ENCODE measurements around the gene KAT8. TPM values are rescaled to one million over a fixed set of nuclear protein-coding genes. Genes with fewer than 3 reads are reported as not detected.
A peak's percentile ranks its signal among the peaks of the same experiment; 100 is the strongest.

The KAT8 gene
- total and polyA plus RNA-seq, 2 of the 13 experiments (the other 11 are each of a cell fraction or from before 2014, with no cell fraction given) = 79.0 to 84.2 TPM

GRCh38 chr16:31142109-31143010, 24.9 kb downstream of the KAT8 start (continued):
- TF ChIP-seq ZBTB49 (CRISPR knock-in tag; IDR thresholded peaks at IDR 0.05; ENCODE audit: borderline replicate concordance) = 0 out of 2 replicates have a peak, but pooled peaks have one; percentile 33
- TF ChIP-seq U2AF2 (IDR thresholded peaks at IDR 0.05; ENCODE audit: low read depth, low read length) = no peak
- TF ChIP-seq ZNF431 (CRISPR knock-in tag; IDR thresholded peaks at IDR 0.05; ENCODE audit: borderline replicate concordance, low read depth) = peak; percentile 82; the same call in 1 of the 2 replicates
- peak; percentile 93 for TF ChIP-seq ZBTB20 (CRISPR knock-in tag; IDR thresholded peaks at IDR 0.05; ENCODE audit: borderline replicate concordance, low read depth)
- no peak for TF ChIP-seq HBP1 (CRISPR knock-in tag; IDR thresholded peaks at IDR 0.05; ENCODE audit: low read depth)
- 0 out of 2 replicates have a peak, but pooled peaks have one; percentile 13 for TF ChIP-seq ZZZ3 (CRISPR knock-in tag; IDR thresholded peaks at IDR 0.05; ENCODE audit: borderline replicate concordance)
- peak; percentile 77 for TF ChIP-seq ARID5B (CRISPR knock-in tag; IDR thresholded peaks at IDR 0.05)
- peak; percentile 58; the same call in 1 of the 2 replicates for TF ChIP-seq AKAP8 (CRISPR knock-in tag; IDR thresholded peaks at IDR 0.05)
- TF ChIP-seq ARID3A (IDR thresholded peaks at IDR 0.05; ENCODE audit: low read depth, low read length) = peak; percentile 25; the same call in 1 of the 2 replicates
- no peak for TF ChIP-seq TERF1 (CRISPR knock-in tag; IDR thresholded peaks at IDR 0.05)
- TF ChIP-seq SP1 (IDR thresholded peaks at IDR 0.05) = no peak
- peak; percentile 49; the same call in 1 of the 2 replicates for TF ChIP-seq SP1 (CRISPR knock-in tag; IDR thresholded peaks at IDR 0.05)
- no peak for TF ChIP-seq PRDM4 (CRISPR knock-in tag; IDR thresholded peaks at IDR 0.05; ENCODE audit: borderline replicate concordance)

All from HepG2 (cell line).